GM21576 (cell line): ENCODE measurements around the gene REPIN1.

ENCODE experiments used
- ATAC-seq: cut with Tn5 transposase; IDR thresholded peaks from one replicate; pipeline ENCODE4 v1.9.1; 2021; ENCODE audit warnings: mild to moderate bottlenecking, moderate library complexity; ENCODE audit not compliant: unreplicated experiment

The REPIN1 gene

GRCh38 chr7:150368096-150368883, at the start of gene REPIN1:
REPIN1 (plus strand) TSS chr7:150368822; CDS start chr7:150369712, 890 bp downstream.
- peak; percentile 38 for ATAC-seq

GRCh38 chr7:150321788-150322113, 46.9 kb upstream of the REPIN1 start:
- no peak for ATAC-seq

- no peak for ATAC-seq
Measured at GRCh38 chr7:150322114-150322832, 46.3 kb upstream of the REPIN1 start.

GRCh38 chr7:150322833-150323681, 45.6 kb upstream of the REPIN1 start, which contains the start of the genes ACTR3C and LRRC61:
ACTR3C (minus strand) TSS chr7:150323545; CDS start chr7:150295296, 28,249 bp downstream.
LRRC61 (plus strand) TSS chr7:150323355; CDS start chr7:150336862, 13,507 bp downstream.
- peak; percentile 62 for ATAC-seq

GRCh38 chr7:150323682-150324372, 44.8 kb upstream of the REPIN1 start:
- ATAC-seq: peak; percentile 18

- ATAC-seq: no peak
Measured at GRCh38 chr7:150324373-150324961, 44.2 kb upstream of the REPIN1 start.

GRCh38 chr7:150325110-150325611, 43.5 kb upstream of the REPIN1 start:
- no peak for ATAC-seq

GRCh38 chr7:150325901-150326300, 42.7 kb upstream of the REPIN1 start:
- no peak for ATAC-seq

- no peak for ATAC-seq
Measured at GRCh38 chr7:150326657-150327268, 41.9 kb upstream of the REPIN1 start.

GRCh38 chr7:150327308-150327707, 41.3 kb upstream of the REPIN1 start:
- ATAC-seq: no peak

- ATAC-seq: no peak
Measured at GRCh38 chr7:150329331-150330120, 39.1 kb upstream of the REPIN1 start.

- no peak for ATAC-seq
Measured at GRCh38 chr7:150330211-150330885, 38.3 kb upstream of the REPIN1 start.

- ATAC-seq: no peak
Measured at GRCh38 chr7:150332852-150333635, 35.6 kb upstream of the REPIN1 start.

- no peak for ATAC-seq
Measured at GRCh38 chr7:150333659-150334058, 35.0 kb upstream of the REPIN1 start.

GRCh38 chr7:150334108-150334507, 34.5 kb upstream of the REPIN1 start:
- no peak for ATAC-seq

GRCh38 chr7:150335108-150335773, 33.4 kb upstream of the REPIN1 start:
- no peak for ATAC-seq

- ATAC-seq: no peak
Measured at GRCh38 chr7:150335774-150336112, 32.9 kb upstream of the REPIN1 start.
